SU-DHL-6 (cell line): ENCODE data around the gene ZC3H18.

Experiments
- EZH2phosphoT487 ChIP-seq: fragments of 200-600 bp; sonication (generic), shearing (Covaris generic); conservative IDR thresholded peaks from 2 replicates; pipeline ENCODE4 v1.6.1; 2018; ENCODE audit warnings: mild to moderate bottlenecking, antibody characterized with exemption, low read length, moderate library complexity, mixed read lengths
- TF ChIP-seq, protein P1 (sequence below): fragments of 200-600 bp; sonication (generic); IDR thresholded peaks from one replicate; pipeline ENCODE4 v1.5.1; 2017; ENCODE audit warnings: antibody characterized with exemption, mild to moderate bottlenecking, low read length, moderate library complexity; ENCODE audit not compliant: insufficient read depth, poor library complexity, severe bottlenecking

DNA sequence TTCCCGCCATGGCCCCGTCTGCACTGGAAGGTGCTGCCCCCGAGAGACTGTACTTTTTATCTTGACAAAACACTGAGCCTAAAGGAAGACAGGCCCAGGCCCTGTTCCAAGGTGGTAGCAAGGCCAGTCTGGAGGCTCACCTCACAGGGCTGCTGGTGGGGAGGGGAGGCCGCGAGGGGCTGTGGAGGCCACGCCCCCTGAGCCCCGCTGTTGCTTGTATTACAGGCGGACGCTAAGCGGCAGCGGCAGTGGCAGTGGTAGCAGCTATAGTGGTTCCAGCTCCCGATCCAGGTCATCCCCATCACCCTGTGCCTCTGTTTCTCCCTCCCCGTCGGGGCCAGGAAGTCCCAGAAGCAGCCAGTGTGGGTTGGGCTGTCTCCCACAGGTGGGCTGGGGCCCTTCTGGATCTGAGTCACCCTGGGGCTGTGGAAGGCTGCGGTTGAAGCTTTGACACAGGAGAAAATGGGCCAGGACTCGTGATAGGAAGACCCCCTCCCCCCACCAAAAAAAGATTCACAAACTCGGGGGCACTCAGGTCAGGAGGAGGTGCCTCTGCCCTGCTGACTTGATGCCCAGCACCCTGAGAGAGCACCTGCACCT, 54.9 kb downstream of the ZC3H18 start:
- TF ChIP-seq, protein P1, sequence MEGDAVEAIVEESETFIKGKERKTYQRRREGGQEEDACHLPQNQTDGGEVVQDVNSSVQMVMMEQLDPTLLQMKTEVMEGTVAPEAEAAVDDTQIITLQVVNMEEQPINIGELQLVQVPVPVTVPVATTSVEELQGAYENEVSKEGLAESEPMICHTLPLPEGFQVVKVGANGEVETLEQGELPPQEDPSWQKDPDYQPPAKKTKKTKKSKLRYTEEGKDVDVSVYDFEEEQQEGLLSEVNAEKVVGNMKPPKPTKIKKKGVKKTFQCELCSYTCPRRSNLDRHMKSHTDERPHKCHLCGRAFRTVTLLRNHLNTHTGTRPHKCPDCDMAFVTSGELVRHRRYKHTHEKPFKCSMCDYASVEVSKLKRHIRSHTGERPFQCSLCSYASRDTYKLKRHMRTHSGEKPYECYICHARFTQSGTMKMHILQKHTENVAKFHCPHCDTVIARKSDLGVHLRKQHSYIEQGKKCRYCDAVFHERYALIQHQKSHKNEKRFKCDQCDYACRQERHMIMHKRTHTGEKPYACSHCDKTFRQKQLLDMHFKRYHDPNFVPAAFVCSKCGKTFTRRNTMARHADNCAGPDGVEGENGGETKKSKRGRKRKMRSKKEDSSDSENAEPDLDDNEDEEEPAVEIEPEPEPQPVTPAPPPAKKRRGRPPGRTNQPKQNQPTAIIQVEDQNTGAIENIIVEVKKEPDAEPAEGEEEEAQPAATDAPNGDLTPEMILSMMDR: no peak
- TF ChIP-seq EZH2phosphoT487: no peak
